ENCODE results near the gene CEP152.

DNA sequence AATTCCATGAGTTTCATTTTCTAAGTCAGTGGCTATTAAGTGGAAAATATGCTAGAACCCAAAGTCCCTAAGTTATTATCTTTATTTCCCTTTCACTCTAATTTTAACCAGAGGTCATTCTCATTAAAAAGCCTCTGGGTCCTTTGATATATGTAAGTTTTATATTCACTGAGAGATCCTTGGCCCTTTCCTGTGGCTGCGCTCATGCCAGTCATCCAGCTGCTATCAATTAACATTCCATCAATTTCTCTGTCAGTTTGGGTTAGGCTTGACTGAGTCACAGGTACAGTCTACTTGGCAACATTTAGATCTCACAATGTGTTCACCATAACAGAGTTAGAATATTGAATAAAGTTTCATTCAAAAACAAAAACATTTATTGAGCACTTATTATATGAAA, 107.3 kb downstream of the CEP152 start:
- TF ChIP-seq, protein P1, sequence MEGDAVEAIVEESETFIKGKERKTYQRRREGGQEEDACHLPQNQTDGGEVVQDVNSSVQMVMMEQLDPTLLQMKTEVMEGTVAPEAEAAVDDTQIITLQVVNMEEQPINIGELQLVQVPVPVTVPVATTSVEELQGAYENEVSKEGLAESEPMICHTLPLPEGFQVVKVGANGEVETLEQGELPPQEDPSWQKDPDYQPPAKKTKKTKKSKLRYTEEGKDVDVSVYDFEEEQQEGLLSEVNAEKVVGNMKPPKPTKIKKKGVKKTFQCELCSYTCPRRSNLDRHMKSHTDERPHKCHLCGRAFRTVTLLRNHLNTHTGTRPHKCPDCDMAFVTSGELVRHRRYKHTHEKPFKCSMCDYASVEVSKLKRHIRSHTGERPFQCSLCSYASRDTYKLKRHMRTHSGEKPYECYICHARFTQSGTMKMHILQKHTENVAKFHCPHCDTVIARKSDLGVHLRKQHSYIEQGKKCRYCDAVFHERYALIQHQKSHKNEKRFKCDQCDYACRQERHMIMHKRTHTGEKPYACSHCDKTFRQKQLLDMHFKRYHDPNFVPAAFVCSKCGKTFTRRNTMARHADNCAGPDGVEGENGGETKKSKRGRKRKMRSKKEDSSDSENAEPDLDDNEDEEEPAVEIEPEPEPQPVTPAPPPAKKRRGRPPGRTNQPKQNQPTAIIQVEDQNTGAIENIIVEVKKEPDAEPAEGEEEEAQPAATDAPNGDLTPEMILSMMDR (IDR thresholded peaks at IDR 0.05; ENCODE audit: insufficient read depth, low read length) = no peak
- TF ChIP-seq POLR2AphosphoS5 (IDR thresholded peaks at IDR 0.05; ENCODE audit: low read depth) = no peak
- TF ChIP-seq, protein P2, sequence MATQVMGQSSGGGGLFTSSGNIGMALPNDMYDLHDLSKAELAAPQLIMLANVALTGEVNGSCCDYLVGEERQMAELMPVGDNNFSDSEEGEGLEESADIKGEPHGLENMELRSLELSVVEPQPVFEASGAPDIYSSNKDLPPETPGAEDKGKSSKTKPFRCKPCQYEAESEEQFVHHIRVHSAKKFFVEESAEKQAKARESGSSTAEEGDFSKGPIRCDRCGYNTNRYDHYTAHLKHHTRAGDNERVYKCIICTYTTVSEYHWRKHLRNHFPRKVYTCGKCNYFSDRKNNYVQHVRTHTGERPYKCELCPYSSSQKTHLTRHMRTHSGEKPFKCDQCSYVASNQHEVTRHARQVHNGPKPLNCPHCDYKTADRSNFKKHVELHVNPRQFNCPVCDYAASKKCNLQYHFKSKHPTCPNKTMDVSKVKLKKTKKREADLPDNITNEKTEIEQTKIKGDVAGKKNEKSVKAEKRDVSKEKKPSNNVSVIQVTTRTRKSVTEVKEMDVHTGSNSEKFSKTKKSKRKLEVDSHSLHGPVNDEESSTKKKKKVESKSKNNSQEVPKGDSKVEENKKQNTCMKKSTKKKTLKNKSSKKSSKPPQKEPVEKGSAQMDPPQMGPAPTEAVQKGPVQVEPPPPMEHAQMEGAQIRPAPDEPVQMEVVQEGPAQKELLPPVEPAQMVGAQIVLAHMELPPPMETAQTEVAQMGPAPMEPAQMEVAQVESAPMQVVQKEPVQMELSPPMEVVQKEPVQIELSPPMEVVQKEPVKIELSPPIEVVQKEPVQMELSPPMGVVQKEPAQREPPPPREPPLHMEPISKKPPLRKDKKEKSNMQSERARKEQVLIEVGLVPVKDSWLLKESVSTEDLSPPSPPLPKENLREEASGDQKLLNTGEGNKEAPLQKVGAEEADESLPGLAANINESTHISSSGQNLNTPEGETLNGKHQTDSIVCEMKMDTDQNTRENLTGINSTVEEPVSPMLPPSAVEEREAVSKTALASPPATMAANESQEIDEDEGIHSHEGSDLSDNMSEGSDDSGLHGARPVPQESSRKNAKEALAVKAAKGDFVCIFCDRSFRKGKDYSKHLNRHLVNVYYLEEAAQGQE (IDR thresholded peaks at IDR 0.05; ENCODE audit: insufficient replicate concordance, low read depth) = no peak
- no peak for TF ChIP-seq GABPA (IDR thresholded peaks at IDR 0.05; ENCODE audit: low read depth)
